ENCODE measurements around the gene TXLNB. TPM values are rescaled to one million over a fixed set of nuclear protein-coding genes. Genes with fewer than 3 reads are reported as not detected.

The TXLNB gene
- total RNA-seq, 1 donor from 2014 or later: 137 TPM

DNA sequence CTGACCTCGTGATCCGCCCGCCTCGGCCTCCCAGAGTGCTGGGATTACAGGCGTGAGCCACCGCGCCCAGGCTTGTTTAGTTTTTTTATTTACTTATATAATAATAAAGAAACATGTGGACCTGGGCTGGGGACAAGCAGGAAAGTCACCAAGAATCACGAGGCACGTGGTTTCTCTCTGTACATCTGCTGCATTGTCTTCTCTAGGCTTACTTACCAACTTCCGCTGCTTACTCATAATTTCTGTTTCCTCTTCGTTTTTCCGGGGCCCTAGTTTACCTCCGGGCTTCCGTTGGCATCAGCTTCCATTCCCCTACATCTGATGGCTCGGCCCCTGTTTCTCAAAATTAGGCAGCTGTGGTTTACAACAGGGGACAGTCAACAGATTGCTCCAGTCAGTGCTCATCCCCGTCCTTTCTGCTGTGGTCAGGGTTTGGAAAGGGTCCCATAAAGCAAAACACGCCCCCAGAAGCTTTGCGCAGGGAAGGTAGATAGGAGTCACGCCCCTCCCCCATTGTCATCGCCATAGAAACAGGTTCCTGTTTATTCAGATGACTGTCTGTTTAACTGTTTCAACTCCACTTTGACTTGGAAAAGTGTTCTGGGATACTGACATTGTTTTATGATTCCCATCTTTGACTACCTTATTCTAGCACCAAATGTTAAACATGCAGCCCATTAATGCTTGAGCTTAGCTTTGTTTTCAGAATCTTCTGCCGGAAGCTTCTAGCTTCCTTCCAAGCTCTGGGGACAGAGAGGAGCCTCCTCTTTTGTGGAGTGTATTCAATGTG, 31.9 kb upstream of the TXLNB start:
- TF ChIP-seq, protein P1, sequence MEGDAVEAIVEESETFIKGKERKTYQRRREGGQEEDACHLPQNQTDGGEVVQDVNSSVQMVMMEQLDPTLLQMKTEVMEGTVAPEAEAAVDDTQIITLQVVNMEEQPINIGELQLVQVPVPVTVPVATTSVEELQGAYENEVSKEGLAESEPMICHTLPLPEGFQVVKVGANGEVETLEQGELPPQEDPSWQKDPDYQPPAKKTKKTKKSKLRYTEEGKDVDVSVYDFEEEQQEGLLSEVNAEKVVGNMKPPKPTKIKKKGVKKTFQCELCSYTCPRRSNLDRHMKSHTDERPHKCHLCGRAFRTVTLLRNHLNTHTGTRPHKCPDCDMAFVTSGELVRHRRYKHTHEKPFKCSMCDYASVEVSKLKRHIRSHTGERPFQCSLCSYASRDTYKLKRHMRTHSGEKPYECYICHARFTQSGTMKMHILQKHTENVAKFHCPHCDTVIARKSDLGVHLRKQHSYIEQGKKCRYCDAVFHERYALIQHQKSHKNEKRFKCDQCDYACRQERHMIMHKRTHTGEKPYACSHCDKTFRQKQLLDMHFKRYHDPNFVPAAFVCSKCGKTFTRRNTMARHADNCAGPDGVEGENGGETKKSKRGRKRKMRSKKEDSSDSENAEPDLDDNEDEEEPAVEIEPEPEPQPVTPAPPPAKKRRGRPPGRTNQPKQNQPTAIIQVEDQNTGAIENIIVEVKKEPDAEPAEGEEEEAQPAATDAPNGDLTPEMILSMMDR (IDR thresholded peaks at IDR 0.05; ENCODE audit: borderline replicate concordance): no peak
- intact Hi-C loops (cut with micrococcal nuclease): no loop called here
- no peaks in the 10 kb centered on the region for H3K27me3 ChIP-seq (ENCODE audit: low read depth)
- H3K36me3 ChIP-seq: no peaks in the 10 kb centered on the region
- no peaks in the 10 kb centered on the region for H3K9me3 ChIP-seq (replicated peaks)
- DNase-seq: peak; percentile 59
- H3K4me3 ChIP-seq: peak overlapping the region; percentile 45
- peaks cover 11% of the 10 kb centered on the region for H3K4me1 ChIP-seq
- peak overlapping the region; percentile 78 for H3K27ac ChIP-seq (replicated peaks)

GRCh38 chr6:139320081-139320480, 28.3 kb upstream of the TXLNB start:
- Histone ChIP-seq H3K4me3 (no peak overlapping the region), H3K9me3 (replicated peaks) (peaks cover 9% of the 10 kb centered on the region)
- TF ChIP-seq, protein P1 (IDR thresholded peaks at IDR 0.05; ENCODE audit: borderline replicate concordance): no peak

GRCh38 chr6:139316622-139317317, 25.0 kb upstream of the TXLNB start:
- Histone ChIP-seq H3K36me3 (no peaks in the 10 kb centered on the region), H3K9me3 (replicated peaks) (peaks cover 9% of the 10 kb centered on the region), H3K27ac (replicated peaks) (no peak overlapping the region), H3K27me3 (ENCODE audit: low read depth) (no peaks in the 10 kb centered on the region), H3K4me1 (no peaks in the 10 kb centered on the region), H3K4me3 (no peak overlapping the region)
- TF ChIP-seq, protein P1 (IDR thresholded peaks at IDR 0.05; ENCODE audit: borderline replicate concordance): no peak
- intact Hi-C loops (cut with micrococcal nuclease): no loop called here
- no peak for DNase-seq

More at GRCh38 chr6:139320081-139320480, 28.3 kb upstream of the TXLNB start:
- H3K27me3 ChIP-seq (ENCODE audit: low read depth): no peaks in the 10 kb centered on the region
- no peaks in the 10 kb centered on the region for H3K36me3 ChIP-seq
- intact Hi-C loops (cut with micrococcal nuclease): no loop called here
- H3K27ac ChIP-seq (replicated peaks): no peak overlapping the region
- DNase-seq: no peak
- peaks cover 11% of the 10 kb centered on the region for H3K4me1 ChIP-seq

DNA sequence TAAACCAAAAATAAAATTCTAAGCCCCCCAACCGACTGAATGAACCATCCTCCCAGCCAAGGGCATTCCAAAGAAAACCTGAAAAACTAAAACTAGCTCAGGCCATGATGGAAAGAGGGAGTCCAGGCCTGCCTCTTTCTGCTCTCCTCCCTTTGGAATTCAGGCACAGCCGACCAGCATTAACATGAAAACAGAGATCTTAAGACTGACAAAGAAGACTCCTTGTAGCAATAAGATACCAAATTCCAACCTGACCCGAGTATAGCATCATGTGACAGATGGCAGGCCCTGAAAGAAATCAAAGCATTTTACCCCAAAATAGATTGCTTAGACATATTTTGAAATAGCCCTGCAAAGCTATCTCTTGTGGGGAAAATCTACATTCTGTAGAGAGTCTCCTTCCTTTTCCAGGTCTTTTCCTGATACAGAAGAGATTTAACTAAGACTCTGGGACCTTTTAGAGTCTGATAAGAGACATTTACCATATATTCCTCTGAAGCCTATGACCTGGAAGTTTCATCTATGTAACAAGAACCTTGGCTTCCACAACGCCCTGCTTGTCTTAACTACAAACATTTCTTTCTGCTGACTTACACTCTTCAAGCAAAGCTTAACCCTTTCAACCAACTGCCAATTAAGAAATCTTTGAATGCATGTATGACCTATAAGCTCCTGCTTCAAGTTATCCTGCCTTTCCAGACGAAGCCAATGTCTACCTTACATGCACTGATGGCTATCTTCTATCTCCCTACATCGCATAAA, 22.2 kb upstream of the TXLNB start:
- Histone ChIP-seq H3K9me3 (replicated peaks) (peaks cover 9% of the 10 kb centered on the region), H3K27ac (replicated peaks) (no peak overlapping the region), H3K4me3 (no peak overlapping the region), H3K36me3 (no peaks in the 10 kb centered on the region), H3K27me3 (ENCODE audit: low read depth) (no peaks in the 10 kb centered on the region), H3K4me1 (no peaks in the 10 kb centered on the region)
- intact Hi-C loops (cut with micrococcal nuclease): no loop called here
- no peak for DNase-seq
- TF ChIP-seq, protein P1 (IDR thresholded peaks at IDR 0.05; ENCODE audit: borderline replicate concordance): no peak

- H3K36me3 ChIP-seq: no peaks in the 10 kb centered on the region
- H3K4me3 ChIP-seq: no peak overlapping the region
- H3K4me1 ChIP-seq: no peaks in the 10 kb centered on the region
- H3K27me3 ChIP-seq (ENCODE audit: low read depth): no peaks in the 10 kb centered on the region
- TF ChIP-seq, protein P1 (IDR thresholded peaks at IDR 0.05; ENCODE audit: borderline replicate concordance): no peak
- no peak for DNase-seq
- H3K27ac ChIP-seq (replicated peaks): no peak overlapping the region
- intact Hi-C loops (cut with micrococcal nuclease): no loop called here
- H3K9me3 ChIP-seq (replicated peaks): peaks cover 9% of the 10 kb centered on the region
These were observed 21.4 kb upstream of the TXLNB start for GRCh38 chr6:139313229-139313628.
